Daoy (cell line): Measurements from ENCODE around the gene NAALADL2. TPM values are rescaled to one million over a fixed set of nuclear protein-coding genes. Genes with fewer than 3 reads are reported as not detected.
"Not testable (repeated sequence)": the region's sequence is repeated elsewhere in the genome, so short reads cannot be mapped to it uniquely, and the experiment has no call there.

Experiments used
- DNase-seq: peaks from one replicate; pipeline ENCODE4 v3.0.0-alpha.2; 2015; ENCODE audit warnings: low read depth
- total RNA-seq: library from RNA; depleted of rRNA; stranded (reverse); fragments of >200 nt; shearing (Covaris generic); gene quantifications from 2 replicates; pipeline ENCODE4 v1.2.3, GENCODE V29; 2014

Gene NAALADL2
- total RNA-seq, 1 experiment from 2014 or later: 1.5 TPM

GRCh38 chr3:175260145-175260794 is 401.1 kb downstream of the NAALADL2 start:
- DNase-seq: peak; percentile 37

DNA sequence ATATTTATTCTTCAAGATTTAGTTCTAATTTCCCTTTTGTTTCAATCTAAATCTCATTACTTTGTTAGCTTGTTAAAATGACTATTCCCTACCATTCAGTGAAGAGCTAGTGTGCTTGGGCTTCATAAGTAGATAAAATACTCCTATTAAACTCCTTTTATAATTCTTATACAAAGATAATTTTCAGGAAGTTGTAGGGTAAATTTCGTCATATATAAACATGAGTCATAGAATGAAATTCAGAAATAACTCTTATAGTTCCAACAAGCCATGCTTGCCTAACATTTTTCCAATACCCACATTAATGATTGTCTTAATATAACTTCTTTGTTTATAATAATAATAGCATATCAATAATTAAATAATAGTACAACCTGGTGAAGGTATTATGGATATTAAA is 407.3 kb downstream of the NAALADL2 start:
- no peak for DNase-seq

- DNase-seq: no peak
These were observed 408.0 kb downstream of the NAALADL2 start for GRCh38 chr3:175267121-175267531.

DNA sequence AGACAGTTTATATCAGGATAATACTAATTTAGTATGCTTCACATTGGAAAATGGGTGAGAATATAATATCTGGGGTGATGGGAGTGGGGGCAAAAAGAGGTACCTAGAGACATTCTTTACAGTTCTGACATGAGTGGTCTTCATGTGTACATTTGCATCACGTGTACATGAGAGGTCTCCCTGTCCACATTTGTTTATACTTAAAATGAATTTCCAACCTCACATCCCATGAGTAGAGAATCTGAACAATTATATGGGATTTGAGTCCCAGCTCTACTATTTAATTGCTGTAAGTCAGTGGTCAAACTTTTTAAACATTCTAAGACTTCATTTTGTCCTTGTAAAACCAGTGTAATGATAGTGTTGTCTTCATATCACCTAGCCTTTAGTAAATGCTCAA is 408.4 kb downstream of the NAALADL2 start:
- DNase-seq: no peak

GRCh38 chr3:175269394-175269793 is 410.3 kb downstream of the NAALADL2 start:
- no peak for DNase-seq

- DNase-seq: peak; percentile 57
These were observed 411.2 kb downstream of the NAALADL2 start for GRCh38 chr3:175270198-175270837.

DNA sequence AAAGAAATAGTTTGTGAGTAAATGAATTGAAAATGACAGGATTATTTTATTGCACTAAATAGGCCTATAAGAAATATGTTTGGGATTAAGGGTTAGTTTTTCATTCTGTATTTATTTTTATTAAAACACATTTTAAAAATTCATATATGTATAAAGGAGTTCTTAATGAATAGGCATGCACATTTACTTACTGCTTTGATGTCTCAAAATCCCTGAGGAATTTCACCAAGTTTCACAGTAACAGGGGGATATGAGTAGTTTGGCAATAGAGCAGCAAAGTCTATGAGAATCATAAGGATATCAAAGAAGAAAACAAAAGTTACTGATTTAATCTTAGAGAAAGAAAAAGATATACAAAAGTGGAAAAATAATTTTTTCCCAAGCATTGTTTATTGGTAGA is 411.7 kb downstream of the NAALADL2 start:
- DNase-seq: no peak

- not testable (repeated sequence) for DNase-seq
These were observed 412.3 kb downstream of the NAALADL2 start for GRCh38 chr3:175271465-175271864.

DNA sequence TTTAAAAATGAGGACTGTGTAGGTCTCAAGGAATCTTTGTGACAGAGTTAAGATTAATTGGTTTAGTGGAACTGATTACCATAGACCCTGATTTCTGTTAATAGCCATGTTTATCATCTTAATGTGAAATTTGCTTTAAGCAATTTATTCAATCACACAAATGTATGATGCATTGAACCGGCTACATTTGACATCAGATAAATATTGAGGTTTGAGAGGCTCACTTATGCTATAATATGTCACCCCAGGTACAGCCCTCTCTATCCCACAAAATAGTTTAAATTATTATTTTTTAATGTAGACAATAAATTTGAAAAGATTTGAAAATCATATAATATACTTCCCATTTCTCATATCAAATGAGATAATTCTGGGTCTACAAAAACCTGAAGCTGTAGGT is 413.3 kb downstream of the NAALADL2 start:
- DNase-seq: no peak

GRCh38 chr3:175273573-175273972 is 414.4 kb downstream of the NAALADL2 start:
- DNase-seq: no peak

DNA sequence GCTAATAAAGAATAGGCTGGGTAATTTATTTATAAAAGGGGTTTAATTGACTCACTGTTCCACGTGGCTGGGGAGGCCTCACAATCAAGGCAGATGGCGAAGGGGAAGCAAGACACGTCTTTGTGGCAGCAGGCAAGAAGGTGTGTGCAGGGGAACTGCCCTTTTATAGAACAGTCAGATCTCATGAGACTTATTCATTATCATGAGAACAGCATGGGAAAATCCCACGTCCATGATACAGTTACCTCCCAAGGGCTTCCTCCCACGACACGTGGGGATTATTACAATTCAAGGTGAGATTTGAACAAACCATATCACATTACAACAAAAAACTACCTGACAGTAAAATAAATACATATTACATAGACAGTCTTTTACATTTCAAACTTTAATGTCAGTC is 414.9 kb downstream of the NAALADL2 start:
- DNase-seq: peak; percentile 68

DNA sequence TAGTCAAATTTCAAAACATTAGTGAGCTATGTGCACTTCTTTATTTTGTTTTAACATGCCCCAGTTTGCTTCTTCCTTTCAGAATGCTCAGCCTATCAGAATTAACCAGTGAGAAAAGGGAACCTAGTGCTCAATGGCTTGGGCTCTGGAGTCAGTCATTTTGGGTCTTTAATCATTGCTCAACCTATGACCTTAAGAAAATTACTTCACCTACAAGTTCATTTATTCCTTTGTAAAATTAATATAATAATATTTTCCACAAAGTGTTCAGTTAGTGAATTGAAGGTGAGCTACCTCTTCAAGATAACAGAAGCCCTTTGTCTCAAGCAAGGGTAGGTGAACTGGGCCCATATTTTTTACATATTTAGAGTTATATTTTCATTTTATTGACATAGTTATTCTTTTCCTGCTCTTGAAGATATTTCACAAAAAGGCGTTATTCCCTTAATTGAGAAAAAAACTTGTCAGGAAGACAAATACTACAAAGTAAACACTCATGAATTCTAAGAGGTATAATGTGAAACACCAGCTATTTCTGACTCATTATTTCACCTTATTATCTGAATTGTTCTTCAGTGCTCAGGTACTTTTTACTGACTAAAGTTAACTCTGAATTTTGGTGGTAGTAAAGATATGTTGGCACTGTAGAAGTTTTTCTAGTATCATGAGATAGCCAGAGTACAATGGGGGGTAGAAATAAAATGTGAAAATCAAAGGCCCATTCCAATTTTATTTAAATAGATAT is 415.5 kb downstream of the NAALADL2 start:
- DNase-seq: no peak

- no peak for DNase-seq
These were observed 419.5 kb downstream of the NAALADL2 start for GRCh38 chr3:175278680-175279079.

DNA sequence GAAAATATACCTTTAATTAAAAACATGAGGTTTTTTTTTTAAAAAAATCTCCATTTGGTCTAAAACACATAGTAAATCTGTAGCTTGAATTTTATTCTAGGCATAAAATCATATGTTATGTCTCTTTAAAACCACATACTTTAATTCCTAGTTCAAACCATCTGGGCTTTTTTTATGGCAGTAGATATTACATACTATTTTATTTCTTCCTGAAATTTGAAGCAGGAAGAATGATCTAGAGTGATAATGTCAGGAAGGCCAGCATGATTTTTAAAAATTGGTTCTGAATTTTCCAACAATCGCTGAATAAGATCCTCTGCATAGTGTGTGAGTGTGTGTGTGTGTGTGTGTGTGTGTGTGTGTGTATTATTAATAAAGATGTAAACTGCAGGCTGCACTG is 420.3 kb downstream of the NAALADL2 start:
- no peak for DNase-seq

GRCh38 chr3:175279911-175280310 is 420.8 kb downstream of the NAALADL2 start:
- DNase-seq: no peak

DNA sequence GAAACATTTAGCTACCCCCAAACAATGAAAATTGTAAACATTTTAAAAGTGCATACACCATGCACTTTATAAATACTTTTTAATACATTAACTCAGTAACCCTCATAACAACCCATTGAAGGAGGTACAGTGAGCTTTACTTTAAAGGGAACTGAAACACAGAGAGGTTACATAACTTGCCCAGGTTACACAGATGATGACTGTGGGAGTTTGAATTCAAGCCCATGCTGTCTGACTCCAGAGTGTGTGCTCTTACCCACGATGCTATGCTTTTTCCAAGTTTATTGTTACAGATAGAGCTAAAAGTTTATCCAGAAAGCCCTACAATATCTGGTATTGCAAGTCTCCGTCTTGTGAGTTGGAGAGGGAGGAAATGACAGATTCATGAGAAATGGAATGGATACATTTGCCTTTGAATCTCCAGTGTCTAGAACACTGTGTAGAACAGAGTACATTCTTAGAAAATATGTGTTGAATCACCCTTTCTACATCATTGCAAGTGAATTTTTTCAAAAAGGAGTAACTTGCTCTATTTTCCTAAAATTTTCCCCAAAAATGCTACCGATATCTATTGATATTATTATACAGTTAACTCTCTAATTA is 428.3 kb downstream of the NAALADL2 start:
- DNase-seq: no peak

DNA sequence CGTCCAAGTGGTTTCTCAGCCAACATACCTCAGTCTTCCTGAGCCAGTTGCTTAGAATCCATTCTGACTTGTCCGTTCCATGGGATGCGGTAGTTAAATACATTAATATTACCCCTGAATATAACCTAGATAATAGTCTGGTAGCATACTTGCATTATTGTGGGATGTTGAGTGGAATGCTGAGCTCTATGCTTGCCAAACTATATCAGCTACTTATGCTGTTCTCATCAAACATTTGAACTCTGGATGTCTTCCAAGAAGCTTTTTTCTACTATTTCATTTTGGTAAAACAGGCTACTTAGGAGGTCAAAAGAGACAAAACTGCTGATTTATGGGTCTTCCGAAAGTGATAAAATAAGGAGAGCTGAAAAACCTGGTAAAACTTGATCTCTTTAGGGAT is 429.5 kb downstream of the NAALADL2 start:
- DNase-seq: no peak

DNA sequence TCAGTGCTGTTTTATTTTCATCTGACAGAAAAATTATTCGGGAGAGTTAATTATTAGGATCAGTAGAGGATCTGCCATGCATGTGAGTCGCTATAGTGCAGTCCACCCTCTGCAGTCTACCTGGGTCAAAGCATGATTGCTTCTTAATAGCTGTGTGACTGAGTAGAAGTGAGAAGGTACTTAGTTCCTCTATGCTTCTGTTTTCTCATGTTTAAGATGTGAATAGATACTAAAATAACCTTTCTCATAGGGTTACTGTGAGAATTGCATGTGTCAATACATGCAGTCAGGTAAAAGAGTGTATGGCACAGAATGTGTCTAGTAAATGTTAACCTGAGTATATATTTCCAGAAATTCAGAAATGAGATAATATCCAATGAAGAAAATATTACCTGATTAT is 435.7 kb downstream of the NAALADL2 start:
- DNase-seq: no peak

DNA sequence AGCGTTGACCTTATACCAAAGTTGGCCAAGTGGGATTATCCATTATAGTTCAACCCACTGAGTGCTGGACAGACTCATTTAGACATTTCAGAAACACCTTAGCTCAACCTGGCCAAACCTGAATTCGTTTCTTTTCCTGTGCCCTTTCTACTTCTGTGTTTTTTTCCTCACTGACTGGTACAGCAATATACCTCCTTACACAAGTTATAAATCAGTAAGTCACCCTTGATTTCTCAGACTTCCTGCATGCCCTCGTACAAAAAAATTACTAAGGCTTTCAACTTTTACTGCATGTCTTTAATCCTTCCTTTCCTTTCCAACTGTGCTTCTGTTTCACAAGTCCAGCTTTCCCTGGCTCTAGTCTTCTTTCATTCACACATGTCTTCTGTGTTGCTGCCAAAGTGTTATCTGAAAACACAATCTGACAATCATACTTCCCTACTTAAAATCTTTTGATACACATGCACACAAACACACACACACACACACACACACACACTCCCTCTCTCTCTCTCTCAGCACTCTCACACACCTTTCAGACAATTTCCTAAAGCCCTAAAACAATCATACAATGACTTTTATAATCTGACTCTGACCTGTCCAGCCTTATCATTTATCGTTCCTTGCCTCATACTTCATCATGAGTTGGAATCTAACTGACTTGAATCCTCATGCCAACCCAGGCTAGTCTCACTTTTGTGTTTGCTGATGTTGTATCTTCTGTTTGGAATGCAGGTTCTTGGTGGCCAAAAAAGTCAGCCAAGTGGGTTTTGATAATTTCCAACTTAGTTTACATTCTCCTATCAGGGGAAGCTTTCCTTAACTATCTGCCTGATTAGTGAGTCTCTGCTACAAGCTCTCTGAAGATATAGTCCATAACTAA is 436.4 kb downstream of the NAALADL2 start:
- DNase-seq: no peak

DNA sequence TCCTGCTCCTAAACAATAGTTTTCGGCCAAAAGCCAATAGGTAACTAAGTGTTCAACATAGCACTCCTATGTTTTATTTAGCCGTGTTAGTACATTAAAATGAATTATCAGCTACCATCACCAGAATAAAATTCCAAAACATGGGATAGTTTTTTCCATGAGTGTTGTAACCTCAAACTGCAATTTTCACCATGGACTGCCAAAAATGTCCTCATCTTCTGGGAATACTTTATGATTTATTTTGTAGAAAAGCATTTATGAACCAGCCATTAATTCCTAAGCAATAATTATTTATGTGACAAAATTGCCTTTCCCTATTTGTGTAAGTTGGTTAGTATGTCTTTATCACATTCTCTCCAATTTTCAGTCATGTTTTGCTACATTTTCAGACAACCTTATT is 438.1 kb downstream of the NAALADL2 start:
- DNase-seq: no peak

GRCh38 chr3:175301741-175302140 is 442.6 kb downstream of the NAALADL2 start:
- DNase-seq: no peak

GRCh38 chr3:175304404-175304803 is 445.3 kb downstream of the NAALADL2 start:
- no peak for DNase-seq
